ENCODE results near the gene GALNT1. TPM values are rescaled to one million over a fixed set of nuclear protein-coding genes. Genes with fewer than 3 reads are reported as not detected.

GALNT1 gene
- total RNA-seq, 1 donor from 2014 or later: 101 TPM

Other genes with a start within 250 kb of the GALNT1 start
- gene ZNF24, start 237.3 kb upstream of the GALNT1 start, total RNA-seq: 26.7 TPM
- gene ZNF396, start 204.4 kb upstream of the GALNT1 start, total RNA-seq: 0.80 TPM
- 63.3 TPM for gene INO80C, start 83.8 kb upstream of the GALNT1 start, total RNA-seq